T-helper 22 cell (primary cell): ENCODE data around the gene CORO2A.
"Not testable (repeated sequence)": the region's sequence is repeated elsewhere in the genome, so short reads cannot be mapped to it uniquely, and the experiment has no call there.

Experiments used
- DNase-seq: peaks from one replicate; pipeline ENCODE4 v3.0.0-alpha.2; 2020; ENCODE audit warnings: low read depth

The CORO2A gene

DNA sequence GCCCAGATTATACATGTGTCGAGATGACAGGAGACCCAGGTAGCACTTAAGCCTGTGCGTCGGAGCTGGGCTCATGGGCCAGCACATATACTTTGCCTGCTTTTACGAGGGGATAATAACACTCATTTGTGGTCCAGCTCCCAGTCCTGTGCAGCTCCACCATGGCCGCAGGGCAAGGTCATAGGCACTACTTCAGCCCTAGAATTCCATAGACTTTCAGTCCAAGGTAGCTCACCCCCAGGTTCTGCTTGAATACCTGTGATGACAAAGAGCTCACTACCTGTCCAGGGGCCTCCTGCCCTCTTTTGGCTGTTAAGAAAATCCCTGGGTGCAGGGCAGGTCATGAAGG, 1.7 kb downstream of the CORO2A start:
- DNase-seq: no peak

DNA sequence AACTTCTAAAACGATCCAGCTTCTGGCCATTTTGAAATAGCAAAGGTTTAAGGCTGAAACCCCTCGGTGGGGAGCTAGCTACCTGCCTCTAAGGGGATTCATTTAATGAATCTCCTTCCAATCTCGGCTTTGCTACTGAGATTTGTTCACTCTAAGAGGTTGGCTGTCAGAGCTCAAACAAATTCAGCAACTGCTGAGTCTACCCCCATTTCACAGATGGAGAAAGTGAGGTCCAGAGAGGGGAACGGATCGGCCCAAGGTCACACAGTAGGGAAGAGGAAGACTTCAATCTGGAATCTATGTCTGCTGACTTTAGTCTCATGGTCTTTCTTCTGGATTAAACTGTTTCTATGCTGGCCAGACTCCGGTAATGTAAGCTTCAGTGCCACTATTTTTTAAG, 3.0 kb downstream of the CORO2A start:
- DNase-seq: no peak

DNA sequence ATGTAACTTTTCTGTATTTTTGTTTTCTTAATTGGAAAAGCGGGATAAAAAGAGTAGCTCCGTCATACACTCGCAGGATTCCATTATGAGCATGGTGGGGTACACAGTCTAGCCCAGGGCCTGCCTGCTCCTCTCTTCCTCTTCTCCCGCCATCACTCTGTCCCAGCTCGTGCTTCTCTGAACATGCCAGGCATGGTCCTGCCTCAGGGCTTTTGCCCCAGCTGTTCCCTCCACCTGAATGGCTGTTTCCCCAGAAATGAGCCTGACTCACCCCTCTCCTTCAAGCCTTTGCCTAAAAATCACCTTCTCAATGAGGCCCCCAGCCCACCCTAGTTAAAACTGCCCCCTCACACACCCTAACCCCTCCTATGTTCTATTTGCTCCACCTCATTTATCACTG, 4.5 kb downstream of the CORO2A start:
- no peak for DNase-seq

DNA sequence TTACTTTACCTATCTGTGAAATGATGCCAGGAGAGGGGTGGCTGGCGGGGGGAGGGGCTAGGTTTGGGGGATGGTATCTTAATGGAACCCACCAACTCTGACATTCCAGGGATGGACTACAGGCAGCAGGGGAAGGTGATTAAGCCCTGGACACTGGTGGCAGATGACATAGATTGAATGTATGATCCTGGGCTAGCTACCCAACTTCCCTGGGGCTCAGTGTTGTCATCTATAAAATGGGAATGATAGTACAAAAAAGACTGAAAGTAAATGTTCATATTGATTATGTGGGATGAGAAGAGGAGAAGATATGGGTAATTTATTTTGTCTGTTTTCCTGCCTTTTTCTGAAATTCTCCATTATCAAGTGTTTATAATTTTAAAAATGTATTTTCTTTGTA, 6.2 kb downstream of the CORO2A start:
- DNase-seq: no peak

DNA sequence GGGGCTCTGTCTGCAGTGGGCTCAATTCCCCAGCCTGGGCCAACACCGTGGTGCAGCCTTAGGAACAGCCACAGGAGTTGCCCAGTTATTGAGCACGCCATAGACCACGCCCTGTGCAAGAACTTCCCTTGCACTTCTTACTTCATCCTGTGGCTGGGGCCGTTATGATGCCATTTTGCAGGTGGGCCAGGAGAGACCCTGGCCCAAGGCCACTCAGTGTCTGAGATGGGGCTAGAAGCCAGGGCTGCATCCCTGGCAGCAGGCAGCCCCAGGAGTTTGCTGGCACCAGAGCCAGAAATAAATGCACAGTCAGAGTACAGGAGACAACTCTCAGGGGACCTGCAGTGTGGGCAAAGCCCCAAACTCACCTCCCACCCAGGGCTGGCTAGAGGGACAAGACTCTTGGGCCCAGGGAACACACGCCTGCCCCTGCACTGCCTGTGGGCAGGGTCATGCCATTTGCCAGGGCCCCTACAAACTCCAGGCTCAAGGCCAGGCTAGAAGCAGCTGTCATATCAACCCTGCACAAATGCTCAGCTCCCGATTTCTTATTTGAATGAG, 6.7 kb downstream of the CORO2A start:
- no peak for DNase-seq

DNA sequence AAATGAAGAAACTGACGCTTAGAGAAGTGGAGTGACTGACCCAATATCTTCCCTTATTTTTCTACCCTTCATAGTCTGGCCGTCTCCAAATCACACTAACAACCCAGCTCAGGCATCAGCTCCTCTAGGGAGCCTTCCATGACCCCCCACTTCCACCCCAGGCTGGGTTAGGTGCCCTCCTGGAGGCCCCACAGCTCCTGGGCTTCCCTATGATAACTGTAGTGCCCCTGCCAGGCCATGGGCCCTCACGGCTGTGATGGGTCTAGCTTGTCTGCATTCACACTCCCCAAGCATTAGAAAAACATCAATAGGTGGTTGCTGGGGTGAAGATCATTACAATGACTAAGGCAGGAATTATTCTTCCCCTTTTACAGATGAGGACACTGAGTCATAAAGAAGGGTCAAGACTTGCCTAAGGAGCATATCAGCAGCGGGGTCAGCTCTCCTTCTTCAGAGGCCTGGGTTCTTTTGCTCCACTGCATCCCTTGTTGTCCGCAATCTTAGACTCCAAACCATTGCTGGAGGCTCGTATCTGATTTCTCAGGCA, 7.3 kb downstream of the CORO2A start:
- no peak for DNase-seq

DNA sequence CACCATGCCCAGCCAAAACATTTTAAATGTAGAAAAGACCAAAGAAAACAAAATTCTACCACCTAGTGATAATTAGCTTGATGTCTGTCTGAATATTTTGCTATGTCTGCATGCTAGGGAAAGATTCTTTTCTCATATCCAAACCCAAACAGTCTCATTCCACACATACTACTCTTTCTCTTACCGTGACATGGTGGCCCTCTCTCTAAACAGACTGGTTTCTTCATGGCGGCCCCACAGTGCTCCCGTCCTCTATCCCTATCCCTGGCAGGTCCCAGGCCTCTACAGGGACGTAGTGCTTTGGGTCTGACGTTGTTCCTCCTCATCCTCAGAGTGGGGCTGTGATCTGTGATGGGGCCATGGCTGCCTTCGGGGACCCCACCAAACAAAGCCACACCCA, 8.1 kb downstream of the CORO2A start:
- DNase-seq: no peak

DNA sequence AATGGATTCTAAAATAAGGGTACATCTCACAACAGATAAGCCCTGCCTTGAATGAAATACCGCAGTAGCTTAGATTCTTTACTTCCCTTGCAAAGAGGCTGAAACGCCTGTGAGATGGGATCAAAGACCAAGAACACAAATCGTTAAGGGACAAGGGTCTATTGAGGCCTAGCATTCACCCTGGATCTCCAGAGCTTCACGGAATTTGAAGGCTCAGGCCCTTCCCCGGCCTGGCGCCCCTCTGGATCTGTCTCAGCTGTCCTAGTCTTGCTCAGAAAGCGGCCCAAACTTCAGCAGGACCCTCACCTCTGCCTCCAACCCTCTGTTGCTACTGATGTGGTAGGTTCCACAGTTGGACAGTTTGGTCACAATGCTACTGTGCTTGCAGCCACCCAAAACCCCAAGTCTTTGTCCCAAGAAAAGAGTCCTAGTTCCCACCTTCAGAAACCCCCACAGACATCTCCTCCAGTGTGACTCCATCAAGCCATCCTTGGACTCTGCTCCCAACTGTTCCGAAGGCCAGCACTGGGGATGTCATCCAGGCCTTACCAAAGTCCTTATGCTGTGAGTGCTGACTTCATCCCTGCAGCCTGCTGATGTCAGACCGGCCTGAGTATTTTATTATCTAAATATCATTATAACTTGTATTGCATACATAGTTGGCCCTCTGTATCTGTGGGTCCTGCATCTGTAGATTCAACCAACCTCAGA, 9.4 kb downstream of the CORO2A start:
- no peak for DNase-seq

DNA sequence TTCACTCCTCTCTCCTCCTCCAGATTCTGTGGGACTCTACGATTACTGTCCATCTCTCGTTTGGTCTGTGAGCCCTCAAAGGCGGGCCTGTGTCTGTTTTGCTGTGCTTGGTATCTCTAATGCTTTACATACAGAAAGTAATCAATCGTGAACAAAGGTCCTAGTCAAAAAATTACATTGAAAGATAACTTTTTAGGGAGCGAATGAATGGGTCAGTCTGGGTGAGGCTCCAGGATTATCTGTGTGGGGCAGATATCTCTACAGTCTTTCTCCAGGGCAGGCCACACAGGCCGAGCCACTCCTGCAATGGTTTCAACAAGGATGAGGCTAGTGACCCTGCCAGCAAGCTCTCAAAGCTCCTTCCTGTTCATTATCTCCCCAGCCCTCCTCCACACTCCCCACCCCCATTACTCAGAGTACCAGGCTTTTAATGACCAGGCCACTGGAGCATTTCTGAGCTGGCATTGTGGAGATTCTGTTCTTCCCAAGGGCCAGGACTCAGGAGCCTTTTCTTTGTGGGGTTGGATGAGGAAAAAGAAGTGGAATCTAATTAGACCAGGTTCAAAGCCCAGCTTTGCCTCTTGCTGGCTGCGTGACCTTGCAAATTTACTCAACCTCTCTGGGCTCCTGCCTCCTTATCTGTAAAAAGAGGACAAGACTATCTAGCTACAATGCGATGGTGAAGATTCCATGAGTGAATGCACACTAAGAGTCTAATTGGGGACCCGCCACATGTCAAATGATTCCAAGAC, 10.2 kb downstream of the CORO2A start:
- DNase-seq: no peak

DNA sequence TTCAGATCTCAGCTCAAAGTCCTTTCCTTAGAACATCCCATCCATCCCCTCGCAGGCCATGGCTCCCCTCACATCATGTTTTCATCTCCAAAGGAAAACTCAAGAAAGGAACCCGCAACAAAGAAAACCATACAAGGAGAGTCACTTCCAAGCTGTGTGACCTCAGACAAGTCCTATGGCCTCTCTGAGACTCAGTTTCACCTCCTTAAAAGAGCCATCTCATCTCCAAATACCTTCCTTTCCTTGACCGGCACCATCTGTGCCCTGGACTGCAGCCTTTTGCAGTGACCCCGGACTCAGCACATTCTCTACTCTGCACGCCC, 10.7 kb downstream of the CORO2A start:
- DNase-seq: no peak

DNA sequence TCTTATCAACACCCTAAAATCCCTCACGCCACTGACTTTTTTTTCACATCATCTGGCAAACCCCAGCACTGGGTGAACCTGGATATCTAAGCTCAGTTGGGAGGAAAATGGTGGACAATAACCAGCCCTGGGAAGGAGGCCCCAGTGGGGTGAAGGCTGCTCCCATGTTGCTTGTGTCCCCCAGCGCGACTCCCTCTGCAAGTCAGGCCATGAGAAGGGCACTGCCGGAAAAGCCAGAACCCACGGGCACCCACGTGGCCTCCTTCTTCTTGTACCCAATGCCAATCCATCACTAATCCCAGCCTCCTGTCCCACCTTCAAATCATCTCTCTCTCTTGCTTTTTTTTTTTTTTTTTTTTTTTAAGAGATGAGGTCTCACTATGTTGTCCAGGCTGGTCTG, 11.4 kb downstream of the CORO2A start:
- no peak for DNase-seq

DNA sequence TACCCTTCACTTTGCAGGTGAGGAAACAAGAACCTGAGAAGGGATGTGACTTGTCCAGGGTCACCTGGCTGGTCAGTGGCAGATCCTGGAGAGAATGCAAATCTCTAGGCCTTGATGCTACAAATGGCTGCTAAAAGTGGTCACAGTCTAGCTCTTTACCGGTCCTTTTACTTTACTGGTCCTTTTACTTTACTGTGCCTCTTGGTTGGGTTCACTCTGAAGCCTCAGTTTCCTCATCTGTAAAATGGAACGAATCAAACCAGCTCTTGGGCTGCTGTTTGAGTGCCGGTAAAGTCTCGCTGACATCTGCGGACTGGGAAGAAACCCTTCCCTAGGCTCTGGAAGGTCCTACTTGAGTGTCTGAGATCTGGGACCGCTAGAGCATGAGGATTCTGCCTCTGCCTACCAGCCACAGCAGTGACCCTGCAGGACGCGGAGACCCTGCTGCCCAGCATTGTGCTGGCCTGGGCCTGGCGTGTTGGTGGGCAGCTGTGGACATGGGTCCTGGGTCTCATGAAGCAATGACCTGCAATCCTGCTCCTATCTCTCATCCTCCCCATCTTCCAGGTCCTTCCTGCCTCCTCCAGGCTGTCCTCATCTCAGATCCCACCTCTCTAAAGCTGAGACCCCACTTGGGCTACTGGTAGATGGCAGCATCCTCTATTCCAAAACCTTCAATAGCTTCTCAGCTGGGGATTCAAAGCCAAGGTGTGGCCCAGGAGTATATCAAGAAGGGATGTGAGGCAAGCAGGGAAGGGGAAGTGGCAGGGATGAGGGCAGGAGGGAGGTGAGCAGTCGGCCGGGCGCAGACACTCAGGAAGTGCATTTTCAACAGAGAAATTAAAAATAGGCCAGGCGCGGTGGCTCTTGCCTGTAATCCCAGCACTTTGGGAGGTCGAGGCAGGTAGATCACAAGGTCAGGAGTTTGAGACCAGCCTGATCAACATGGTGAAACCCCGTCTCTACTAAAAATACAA, 13.3 kb downstream of the CORO2A start:
- no peak for DNase-seq

DNA sequence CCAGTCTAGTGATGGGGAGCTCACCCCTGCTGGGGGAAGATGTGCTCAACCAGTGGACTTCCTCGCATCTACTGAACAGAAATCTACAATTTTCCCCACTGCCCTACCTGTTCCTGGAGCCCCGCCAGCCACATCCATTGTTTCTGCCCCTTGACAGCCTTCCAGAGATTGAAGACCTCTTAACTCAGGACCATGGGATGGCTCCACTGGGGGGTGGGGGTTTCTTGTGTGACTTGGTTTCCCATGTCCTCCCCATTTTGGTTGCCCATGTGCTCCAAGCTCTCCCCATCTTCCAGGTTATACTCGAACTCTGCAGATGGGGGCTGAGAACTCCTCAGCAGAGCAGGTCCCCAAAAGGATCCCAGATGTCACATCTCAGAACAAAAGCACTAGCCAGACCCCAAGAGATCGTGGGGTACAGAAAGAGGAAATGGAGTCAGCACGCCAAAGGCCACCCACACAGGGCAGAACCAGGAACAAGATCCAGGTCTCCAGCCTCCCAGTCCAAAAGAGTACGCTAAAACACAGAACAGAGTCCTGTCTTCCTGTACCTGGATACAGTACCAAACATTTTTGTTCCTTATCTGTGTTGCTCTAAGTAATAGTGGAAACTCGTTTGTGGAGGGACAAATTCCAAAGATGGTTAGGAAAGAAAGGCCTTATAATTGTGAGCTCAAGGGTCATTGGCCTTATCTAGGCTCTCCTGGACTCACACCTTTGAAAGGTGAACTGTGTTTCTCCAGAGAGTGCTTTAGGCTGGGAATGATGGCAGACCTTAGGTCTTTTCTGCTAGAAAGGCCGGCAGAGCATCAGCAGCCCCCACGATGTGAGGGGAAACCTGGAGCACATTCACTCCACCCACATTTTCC, 15.8 kb downstream of the CORO2A start:
- no peak for DNase-seq

DNA sequence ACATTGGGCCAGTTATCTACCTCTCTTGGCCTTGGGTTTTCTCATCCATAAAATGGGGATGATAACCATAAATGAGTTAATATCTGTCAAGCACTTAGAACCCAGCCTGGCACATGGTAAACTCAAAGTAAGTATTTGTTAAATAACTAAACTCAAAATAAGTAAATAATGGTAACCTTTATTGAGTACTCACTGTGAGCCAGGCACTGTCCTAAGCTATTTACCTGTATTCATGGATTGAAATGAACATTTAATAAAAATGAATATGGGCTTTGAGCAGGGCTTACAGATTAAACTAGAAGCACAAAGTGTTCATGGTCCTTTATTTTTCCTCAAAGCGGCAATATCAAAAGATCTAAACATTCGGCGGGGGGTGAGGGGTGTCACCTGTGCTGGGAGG, 16.7 kb downstream of the CORO2A start:
- no peak for DNase-seq

DNA sequence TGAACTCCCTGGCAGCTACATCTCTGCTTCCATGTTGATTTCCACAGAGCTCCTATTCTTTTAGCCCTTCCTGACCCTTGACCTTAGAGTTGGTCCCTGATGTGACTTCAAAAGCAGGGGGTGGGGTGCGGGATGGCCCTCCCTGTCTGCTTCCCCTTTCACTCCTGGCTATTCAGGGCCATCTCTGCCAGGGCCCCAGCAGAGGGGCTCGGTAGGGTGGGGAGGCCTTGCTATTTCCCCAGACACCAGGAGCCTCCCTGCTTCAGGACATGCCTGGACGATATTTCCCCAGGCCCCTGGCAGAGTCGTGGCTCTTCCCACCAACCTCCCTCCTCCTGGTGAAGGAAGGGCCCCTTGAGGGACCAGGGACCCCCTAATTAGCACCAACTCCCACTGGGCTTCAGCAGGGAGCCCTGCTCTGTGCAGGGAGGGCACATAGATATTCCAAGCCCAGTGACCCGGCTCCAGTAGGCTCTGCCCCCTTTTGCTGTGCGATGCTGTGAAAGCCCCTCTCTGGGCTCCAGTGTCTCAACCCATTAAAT, 17.3 kb downstream of the CORO2A start:
- no peak for DNase-seq

DNA sequence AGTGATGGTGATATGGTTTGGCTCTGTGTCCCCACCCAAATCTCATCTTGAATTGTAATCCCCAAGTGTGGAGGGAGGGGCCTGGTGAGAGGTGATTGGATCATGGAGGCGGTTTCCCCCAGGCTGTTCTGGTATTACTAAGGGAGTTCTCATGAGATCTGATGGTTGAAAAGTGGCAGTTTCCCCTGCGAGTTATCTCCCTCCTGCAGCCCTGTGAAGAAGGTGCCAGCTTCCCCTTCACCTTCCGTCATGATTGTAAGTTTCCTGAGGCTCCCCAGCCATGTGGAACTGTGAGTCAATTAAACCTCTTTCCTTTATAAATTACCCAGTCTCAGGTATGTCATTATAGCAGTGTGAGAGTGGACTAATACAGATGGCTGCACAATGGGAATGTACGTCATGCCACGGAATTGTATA, 17.9 kb downstream of the CORO2A start:
- not testable (repeated sequence) for DNase-seq

DNA sequence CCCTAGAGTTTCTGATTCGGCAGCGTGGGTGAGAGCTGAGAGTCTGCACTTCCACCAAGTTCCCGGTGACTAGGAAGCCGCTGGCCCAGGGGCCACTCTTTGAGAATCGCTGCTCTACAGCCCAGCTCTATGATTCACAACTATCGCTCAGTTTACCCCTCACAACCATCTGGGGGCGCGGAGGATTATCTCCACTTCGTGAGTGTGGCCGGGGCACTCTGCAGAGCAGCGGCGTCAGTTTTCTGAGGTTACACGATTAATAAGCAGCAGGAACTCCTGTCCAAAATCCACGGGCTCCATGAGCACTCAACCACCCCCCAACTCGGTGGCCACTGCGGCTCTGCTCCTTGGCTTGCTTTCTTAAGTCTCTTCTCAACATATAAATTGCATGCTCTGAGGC, 19.3 kb downstream of the CORO2A start:
- DNase-seq: no peak

DNA sequence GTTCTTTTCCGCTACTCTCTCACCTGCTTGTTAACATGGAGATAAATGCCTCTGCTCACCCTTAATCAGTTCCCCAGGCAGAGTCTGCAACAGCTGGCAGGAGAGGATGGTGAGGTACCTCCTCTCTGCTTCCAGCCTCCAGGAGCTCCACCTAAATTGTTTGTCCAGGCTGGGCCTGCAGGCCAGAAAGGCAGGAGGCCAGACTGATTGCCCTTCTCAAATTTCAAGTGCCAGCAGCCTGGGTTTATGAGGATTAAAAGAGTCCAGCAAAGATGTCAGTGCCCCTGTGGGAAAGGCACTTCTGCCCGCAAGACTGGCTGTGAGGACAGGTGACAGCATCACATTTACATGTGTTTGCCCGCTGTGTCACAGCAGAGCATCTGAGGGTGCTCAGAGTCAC, 19.8 kb downstream of the CORO2A start:
- DNase-seq: no peak

DNA sequence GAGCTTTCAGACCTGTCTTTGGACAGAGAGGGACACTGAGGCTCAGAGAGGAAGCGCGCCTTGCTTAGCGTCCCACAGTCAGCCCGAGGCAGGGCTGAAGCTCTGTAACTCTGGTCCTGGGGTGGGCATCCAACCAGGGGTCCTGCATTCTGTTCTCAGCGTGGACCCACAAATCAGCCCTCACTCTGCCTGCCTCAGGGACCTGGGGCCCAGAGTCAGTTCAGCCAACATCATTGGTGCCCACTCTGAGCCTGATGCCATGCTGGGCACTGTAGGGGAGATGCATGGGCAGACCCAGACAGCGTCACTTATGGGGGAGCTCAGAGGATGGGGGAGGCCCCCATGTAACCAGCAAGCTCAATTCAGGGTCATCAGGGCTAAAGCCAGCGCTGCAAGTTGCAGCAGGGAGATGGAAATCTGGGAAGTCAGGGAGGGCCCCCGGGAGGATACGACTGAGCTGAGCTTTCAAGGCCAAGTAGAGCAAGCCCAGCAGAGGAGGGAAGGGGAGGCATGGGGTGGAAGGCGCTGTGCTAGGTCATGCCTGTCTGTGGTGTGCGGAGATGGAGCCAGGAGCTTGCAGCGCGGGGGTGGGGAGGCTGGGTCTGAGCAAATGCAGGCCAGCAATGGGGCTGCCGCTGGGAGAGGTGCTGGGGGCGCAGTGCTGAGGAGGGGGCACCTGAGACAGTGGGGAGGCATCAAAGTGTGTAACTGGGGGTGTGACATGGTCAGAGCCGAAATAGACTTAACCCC, 21.1 kb downstream of the CORO2A start:
- DNase-seq: no peak

DNA sequence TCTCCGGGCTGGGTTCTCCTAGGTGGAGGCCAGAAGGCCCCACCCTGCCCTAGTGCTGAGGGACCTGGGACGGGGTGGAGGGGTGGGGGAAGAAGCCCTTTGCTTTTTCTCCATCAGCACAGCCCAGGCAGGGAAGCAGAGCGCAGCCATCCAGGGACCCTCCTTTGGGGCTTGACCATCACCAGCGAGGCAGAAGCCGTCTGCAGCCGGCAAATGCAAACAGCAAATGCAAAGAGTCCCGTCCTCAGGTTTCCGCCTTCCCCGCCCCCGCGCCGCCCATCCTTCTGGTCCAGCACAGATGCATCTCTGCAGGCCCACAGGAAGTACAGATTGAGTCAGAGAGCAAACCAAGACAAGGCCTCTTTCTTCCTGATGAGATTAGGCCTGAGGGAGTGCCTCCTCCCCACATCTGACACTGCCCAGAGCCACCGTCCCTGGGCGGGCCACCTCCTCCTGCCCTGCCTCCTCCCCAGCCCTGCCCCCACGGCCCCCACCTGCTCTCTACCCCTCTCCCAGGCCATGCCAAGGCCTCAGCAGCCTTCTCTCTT, 23.4 kb downstream of the CORO2A start:
- DNase-seq: peak; percentile 10
